Stimulated activated CD4-positive, alpha-beta T cell treated with anti-CD3 and anti-CD28 coated beads, TNF-alpha, amount 100 ng/mL, for 4 hours (primary cell): ENCODE measurements around the gene C1orf53.
A peak's percentile ranks its signal among the peaks of the same experiment; 100 is the strongest.
"Not testable (repeated sequence)": the region's sequence is repeated elsewhere in the genome, so short reads cannot be mapped to it uniquely, and the experiment has no call there.

ENCODE experiments used
- DNase-seq, 3 experiments: peaks; one replicate each; pipeline ENCODE4 v3.0.0-alpha.2; 2020; ENCODE audit warnings: low read depth in 3 of 3

C1orf53 gene

DNA sequence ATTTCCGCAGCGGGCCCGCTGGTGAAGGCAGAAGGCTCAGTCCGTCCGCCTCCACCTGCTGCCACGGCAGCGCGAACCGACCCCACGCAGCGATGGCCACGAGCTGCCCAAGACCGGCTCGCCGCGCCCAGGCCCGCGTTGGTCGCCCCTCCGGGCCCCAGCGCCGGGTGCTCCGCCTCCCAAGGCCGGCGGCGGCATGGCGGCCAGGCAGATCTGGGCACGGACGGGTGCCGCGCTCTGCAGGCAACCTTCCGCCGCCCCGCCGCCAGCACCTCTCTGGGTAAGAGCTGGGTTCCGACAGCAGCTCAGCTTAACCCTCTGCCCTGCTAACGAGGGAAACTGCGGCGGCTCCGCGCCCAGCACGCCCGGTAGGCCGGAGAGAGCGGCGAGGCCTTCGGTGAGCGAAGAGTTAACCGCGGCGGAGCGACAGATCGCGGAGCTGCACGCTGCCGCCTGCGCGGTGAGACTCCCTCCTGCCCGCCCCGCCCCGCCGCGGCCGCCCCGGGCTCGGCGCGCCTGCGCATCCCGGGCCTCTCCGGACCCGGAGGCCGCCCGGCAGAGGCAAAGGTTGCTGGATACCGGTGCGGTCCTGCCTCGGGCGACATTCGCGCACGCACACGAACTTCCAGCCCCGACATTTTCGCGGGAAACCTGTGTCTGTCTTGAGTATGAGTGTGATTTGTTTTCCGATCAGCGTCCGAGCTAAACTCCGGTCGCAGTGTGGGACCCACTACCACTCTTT, at the start of gene C1orf53:
Gene C1orf53, plus strand, starts transcription at position 177 of the 742 bp plus-strand sequence. Its CDS starts 20 bp downstream, at position 197.
- DNase-seq = peak; percentile 54 to 72 (median 65)

GRCh38 chr1:197855751-197856150, 46.7 kb upstream of the C1orf53 start:
- not testable (repeated sequence) for DNase-seq

DNA sequence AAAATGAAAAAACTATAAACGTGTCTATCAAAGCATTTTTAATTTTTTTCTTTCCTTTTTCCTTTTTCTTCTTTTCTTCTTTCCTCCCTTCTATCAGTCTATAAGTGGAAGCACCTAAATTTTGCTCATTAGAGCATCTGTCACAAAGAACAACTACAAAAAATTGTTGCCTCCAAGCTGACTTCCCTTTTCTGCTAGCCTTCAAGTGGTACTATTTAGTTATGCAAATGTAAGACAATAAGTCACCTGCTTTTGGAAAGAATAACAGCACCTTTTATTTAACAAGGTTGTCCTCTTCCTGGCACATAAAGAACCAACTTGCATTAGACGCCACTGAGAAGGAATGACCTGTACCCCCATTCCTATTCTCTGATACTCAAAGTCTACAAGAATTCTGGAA, 45.0 kb upstream of the C1orf53 start:
- no peak for DNase-seq

GRCh38 chr1:197859024-197859423, 43.4 kb upstream of the C1orf53 start:
- no peak for DNase-seq

GRCh38 chr1:197862221-197862620, 40.2 kb upstream of the C1orf53 start:
- no peak for DNase-seq

DNA sequence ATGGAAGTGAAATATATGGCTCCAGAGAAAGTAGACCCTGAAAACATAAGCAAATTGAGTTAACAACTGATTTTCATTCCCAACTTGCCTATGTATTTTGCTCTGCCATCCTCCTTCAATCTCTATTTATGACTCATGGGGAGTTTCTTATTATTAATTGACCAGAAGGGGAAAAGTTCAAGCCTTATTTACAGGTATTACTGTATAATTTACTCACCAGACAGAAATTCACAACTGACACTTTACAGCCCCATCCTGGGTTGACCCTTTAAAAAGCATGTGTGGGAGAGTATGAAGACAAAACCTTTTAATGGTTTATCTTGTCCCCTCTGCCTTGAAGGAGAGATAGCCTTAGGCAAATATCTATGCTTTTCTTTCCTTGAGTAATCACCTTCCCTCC, 39.8 kb upstream of the C1orf53 start:
- DNase-seq = no peak

- no peak for DNase-seq
These were observed 36.6 kb upstream of the C1orf53 start for GRCh38 chr1:197865809-197866208.

DNA sequence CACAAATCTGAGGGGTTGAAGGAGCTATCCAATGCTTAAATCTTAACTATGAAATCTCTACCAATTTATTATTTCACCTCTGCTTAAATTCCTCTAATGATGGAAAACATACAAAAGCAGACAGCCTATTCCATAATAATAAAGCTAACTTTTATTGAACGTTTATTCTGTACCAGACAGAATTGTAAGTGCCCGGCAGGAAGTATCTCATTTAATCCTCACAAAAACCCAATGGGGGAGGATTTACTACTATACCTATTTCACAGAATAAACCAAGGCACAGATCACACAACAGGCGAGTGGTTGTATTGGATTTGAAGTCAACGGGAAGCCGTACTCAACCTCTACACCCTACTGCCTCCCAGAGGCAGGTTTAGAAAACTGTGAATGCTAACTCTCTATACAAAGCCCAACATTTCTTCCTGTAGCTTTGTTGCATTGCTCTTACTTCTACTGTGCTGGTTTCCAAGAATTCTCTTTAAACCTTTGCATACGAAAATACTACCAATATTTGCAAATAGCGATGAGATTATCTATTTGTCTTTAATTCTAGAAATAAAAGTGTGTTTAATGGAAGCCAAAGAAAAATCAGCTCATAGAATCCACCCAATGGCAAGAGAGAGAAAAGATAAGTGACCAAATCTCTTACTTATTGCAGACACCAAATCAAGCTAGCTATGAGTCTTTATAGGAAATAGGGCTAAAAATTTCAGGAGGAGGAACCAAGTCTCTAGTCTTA, 33.5 kb upstream of the C1orf53 start:
- DNase-seq = peak in 1 of 3 experiments; percentile 8

GRCh38 chr1:197869490-197870077, 32.8 kb upstream of the C1orf53 start:
- DNase-seq = no peak

DNA sequence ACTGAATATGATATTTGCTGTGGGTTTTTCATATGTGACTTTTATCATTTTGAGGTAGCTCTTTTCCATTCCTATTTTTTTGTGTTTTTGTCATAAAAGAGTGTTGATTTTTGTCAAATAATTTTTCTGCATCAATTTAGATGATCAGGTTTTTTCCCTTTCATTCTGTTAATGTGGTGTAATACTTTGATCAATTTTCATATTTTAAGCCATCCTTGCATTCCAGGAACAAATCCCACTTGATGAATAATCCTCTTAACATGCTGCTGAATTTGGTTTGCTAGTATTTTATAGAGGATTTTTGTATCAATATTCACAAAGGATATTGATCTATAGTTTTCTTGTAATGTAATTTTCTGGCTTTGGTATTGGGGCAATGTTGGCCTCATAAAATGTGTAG, 25.5 kb upstream of the C1orf53 start:
- DNase-seq = no peak

- DNase-seq = not testable (repeated sequence)
These were observed 22.0 kb upstream of the C1orf53 start for GRCh38 chr1:197880385-197880784.

DNA sequence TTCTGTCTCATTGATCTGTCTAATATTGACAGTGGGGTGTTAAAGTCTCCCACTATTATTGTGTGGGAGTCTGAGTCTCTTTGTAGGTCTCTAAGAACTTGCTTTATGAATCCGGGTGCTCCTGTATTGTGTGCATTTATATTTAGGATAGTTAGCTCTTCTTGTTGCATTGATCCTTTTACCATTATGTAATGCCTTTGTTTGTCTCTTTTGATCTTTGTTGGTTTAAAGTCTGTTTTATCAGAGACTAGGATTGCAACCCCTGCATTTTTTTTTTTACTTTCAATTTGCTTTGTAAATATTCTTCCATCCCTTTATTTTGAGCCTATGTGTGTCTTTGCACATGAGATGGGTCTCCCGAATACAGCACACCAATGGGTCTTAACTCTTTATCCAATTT, 20.2 kb upstream of the C1orf53 start:
- not testable (repeated sequence) for DNase-seq

GRCh38 chr1:197884173-197884572, 18.3 kb upstream of the C1orf53 start:
- DNase-seq = no peak

DNA sequence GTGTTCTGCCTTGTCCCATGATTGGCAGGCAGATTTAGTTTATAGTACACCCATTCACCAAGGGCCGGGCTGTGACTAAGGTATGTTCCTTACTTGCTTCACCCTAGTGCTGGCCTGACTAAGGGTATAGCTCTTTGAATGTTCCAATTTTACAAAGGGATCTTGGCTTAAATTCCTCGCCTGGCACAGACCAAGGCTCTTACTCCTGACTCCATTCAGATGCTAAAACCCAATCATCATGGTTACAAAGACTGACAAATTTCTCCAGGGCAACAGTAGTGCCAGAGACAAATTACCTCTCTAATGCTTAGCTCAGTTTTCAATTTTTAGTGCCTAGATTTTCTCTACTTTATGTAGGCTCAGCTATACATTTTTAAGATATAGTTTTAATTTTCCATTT, 11.5 kb upstream of the C1orf53 start:
- no peak for DNase-seq

DNA sequence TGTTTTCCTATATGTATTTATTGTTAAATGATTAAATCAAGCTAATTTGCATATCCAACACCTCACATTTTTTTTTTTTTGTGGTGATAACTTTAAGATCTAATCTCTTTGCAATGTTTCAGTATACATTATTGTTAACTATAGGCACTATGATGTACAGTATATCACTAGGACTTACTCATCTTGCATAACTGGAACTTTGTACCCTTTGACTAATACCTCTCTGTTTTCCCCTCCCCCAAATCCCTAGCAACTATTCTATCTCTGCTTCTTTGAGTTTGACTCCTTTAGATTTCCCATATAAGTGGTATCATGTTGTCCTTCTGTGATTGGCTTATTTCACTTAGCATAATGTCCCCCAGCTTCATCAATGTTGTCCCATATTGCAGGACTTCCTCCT, 9.7 kb upstream of the C1orf53 start:
- DNase-seq = no peak

GRCh38 chr1:197896301-197896700, 6.1 kb upstream of the C1orf53 start:
- DNase-seq = no peak

DNA sequence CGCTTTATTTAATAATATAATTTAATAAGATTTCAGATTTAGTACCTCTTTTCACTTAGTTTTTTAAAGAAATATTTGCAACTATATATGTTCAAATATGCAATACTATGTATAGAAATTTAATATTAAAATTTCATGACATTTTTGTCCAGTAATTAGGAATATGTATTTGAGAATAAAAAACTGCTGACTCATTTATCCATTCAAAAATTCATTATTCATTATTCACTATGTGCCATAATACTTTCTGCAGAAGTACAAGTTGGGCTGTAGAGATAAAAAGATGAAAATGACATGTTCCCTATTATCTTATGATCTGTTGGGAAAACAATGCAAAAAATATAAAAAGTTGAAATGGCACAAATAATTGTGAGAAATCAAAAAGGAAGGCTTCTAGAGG, 3.4 kb upstream of the C1orf53 start:
- DNase-seq = no peak

DNA sequence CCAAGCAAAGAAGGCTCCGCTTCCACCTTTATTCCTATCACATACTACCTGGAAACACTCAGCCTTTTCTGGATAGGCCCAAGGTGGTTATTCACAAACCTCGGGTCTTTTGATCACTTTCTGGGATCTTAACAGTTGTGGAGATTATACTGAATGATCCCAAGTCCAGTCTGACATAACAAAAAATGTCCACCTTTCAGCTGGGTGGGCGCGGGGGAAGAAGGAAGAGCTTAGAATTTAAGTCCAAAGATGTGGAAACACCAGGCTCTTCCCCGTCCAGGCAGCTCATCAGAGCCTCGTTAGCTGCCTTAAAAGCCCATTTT, 338 bp upstream of the C1orf53 start:
- DNase-seq = no peak

GRCh38 chr1:197903196-197903514, 725 bp downstream of the C1orf53 start:
- no peak for DNase-seq

DNA sequence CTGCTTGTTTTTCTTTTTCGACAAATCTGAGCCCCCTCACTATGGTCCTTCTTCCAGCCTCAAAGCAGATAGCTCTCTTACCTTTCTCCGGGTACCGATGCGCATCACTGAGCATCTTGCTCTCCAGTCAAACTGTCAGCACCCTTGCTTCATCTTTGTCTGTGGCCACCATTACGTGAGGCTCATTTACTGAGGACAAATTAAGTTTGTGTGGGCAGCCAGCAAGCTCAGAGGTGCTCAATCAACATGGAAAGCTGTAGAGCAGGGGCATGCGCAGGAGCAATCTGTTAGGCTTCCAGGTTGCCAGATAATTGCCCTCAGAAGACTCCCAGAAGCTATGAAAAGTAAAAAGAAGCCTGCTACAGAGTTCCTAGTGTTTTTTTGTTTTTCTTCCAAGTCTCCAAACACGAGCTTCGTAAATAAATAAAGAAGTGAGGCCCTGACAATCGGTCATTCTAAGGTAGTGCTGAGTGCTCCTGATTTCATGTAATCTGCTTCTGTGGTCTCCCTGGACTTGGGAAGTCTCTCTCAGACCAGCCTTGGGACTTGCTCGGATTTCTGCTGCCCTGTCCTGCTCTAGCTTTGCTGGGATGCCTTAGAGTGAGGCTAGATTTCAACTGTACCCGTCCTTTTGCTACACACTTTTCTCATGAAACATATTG, 1.8 kb downstream of the C1orf53 start:
- DNase-seq = no peak

- no peak for DNase-seq
These were observed 3.4 kb downstream of the C1orf53 start for GRCh38 chr1:197905699-197906351.
